ENCODE measurements around the gene ARSB.
"Not testable (repeated sequence)": the region's sequence is repeated elsewhere in the genome, so short reads cannot be mapped to it uniquely, and the experiment has no call there.

Gene ARSB

DNA sequence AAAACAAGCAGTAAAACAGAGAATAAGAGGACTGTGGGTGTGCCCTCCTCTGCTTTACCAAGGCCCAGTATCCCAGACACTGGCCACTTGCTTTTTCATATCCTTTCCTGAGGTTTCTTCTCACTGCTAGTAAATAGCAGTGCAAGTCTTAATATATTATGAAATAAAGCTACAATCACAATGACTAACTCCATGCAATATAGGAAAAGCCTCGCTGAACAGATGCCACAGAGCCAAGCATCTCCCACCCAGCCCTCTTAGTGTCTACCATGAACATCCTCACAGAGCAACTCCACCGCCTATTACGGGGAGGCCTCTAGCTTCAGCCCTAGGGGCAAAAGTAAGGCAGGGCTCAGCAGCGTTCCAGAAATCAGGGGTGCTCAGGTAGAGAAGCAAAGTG lies 205.8 kb downstream of the ARSB start:
- DNase-seq (ENCODE audit: low read depth) = no peak

DNA sequence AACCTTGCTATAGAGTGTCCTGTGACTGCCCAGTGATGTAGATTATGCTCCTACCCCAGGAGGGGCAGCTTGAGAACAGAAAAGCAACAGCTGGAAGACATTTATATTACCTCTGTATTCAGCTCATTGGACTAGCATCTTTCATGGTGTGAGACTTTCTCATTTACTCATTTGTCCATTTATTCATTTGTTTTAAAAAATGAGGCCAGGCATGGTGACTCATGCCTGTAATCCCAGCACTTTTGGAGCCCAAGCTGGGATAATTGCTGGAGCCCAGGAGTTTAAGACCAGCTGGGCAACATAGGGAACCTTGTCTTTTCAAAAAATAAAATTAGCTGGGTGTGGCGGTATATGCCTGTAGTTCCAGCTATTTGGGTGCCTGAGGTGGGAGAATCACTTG lies 206.6 kb downstream of the ARSB start:
- no peak for DNase-seq (ENCODE audit: low read depth)

DNA sequence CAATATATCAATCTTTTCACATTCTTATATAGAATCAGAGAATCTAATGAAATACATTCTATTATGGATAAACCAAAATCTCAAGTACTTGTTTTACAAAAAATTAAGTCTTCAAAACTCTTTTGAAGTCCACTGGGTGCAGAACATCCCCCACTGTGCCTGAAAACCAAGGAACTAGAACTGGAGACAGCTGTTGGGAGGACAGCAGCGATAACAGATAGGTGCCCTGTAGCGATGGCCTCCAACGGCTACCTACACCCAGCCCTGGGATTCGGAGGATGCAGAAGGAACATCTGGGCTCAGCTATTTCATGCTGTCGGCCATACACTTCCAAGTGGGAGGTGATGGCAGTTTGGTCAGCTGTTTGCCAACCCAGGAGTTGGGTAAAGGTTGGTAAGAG lies 207.2 kb downstream of the ARSB start:
- DNase-seq (ENCODE audit: low read depth) = no peak

DNA sequence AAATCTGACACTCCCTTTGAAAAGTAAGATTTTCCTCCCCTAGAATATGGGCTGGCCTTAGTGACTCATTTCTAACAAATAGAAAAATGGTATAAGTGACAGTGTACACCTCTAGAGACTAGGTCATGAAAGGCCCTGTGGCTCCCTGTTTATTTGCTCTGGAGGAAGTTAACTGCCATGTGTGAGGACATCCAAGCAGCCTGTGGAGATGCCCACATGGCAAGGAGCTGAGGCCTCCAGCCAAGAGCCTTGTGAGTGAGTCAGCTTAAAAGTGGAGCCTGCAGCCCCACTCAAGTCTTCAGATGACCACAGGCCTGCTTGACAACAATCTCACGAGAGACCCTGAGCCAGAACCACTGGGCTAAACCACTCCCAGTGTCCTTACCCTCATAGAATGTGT lies 208.5 kb downstream of the ARSB start:
- no peak for DNase-seq (ENCODE audit: low read depth)

DNA sequence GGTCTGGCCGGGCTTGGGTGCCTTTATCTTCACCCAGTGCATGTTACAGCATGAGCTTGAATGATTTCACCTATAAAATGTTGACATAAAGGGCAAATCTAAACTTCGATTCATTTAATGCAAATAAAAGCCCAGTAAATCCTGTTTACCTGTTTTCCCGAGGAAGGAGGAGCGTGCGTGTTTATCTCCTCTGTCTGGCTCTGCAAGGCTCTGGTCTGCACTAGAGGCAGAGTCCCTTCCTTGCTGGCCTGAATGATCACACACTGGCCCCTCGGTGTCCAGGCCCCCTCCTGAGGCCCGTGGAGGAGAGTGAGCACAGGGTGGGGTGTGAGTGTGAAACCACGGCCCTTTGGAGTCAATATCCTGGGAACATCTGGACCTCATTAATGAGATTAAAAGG lies 211.5 kb downstream of the ARSB start:
- DNase-seq (ENCODE audit: low read depth) = no peak

DNA sequence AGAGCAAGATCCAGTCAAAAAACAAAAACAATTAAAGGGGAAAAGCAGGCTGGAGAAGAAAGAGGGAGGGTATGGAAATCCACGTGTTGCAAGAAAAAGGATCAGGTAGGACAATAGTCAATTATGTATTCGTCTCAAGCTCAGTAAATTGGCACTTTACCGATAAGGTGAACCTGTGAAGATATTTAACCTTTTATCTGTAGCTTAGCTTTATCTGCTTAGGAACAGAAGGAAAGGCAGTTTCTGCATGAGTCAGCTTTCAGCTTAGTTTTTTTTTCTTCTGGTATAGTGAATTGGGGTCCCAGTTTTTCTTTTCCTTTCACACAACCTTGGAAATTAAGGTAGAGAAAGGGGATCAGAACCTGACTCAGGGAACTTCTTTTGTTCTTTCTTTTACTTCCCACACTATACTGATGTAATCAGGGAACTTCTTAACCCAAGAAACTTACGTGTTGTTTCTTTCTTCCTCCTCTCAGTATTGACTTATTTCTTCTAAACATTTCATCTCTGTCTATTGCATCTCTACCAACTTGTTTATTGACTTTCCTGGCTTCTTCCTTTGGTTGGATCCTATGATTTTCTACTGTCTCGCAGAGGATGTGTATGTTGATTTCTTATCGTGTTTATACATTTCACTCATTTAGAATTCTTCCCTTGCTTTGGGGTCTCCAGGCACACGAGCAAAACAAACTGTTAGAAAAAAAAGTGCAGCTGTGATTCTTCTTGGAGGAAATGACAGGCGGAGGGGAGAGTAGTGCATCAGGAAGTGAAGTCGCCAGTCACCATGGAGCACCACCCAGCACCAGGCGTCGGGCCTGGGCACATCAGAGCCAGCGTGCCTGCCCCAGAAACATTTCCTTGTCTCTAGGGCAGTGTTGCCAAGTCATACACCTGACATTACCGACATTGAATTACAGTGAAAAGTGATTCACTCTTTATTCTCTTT lies 213.6 kb downstream of the ARSB start:
- DNase-seq (ENCODE audit: low read depth) = no peak

DNA sequence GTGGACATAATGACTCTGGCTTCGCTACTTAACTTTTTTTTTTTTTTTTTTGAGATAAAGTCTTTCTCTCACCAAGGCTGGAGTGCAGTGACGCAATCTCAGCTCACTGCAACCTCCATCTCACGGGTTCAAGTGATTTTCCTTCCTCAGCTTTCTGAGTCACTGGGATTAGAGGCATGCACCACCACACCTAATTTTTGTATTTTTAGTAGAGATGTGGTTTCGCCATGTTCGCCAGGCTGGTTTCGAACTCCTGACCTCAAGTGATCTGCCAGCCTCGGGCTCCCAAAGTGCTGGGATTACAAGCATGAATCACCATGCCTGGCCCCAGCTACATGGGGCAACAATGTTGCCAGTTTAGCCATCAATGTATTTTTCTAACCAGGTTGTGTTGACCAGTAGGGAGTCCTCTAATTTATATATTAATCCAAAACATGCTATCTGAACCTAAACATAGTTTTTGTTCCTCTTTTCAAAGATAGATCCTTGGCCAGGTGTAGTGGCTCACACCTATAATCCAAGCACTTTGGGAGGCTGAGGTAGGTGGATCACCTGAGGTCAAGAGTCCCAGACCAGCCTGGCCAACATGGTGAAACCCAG lies 216.2 kb downstream of the ARSB start:
- no peak for DNase-seq (ENCODE audit: low read depth)

DNA sequence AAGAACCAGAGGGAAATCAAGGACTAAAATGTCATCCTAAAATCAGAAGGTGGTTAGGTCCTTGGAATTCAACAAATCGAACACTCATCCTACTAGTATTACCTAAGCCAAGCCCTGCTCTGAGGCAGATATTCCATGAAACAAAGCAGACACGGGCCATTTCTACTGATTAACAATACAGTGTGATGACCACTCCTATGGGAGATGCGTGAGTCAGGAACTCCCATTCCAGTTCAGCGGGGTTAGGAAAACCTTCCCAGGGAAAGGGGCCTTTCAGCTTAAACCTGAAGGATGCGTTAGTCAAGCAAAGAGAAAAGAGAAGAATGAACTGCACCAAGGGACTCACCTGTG lies 218.7 kb downstream of the ARSB start:
- no peak for DNase-seq (ENCODE audit: low read depth)

DNA sequence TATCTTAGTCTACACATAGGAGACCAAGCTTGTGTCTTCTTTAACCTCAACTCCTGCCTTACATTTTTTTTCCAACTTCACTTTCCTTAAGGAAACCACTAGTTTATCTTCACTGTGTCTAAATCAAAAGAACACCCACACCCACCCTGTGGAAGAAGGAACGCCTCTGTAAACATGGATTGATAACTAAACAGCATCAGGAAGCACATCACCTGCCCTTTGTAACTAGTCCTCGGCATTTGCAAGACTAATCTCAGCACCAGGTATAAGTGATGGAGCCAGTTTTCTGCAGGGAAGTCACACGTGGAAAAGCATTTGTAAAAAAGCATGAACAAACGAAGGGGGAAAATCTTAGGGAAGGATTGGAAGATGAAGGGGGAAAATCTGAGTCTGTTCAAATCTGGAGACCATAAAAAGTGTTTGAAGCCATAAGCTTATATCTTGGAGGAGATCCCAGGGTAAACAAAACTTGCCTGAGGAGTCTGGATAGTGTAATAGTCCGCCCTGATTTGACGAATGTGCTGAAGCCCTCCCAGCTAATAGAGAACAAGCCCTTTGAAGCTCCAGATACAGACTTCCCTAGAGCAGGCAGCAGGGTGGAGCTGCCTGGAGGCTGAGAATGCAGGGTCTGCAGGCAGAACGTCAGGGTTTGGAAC lies 219.2 kb downstream of the ARSB start:
- no peak for DNase-seq (ENCODE audit: low read depth)

DNA sequence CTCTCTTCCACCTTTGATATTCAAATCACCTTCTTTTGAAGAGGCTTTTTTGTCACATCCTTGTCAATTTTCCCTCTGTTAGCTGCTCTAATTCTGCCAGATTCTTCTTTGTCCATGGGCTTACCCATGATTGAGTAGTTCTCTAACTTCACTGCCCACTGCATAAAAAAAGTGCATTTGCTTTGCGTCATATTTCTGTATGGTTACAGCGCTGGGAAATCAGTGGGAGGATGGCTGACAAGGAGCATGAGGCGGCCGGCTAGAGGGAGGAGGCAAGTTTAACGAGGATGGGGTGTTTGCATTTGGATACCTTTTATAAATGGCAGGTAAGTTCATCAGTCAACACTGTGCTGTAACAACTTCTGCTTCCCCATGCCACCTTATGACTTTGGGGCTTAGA lies 220.0 kb downstream of the ARSB start:
- DNase-seq (ENCODE audit: low read depth) = no peak

DNA sequence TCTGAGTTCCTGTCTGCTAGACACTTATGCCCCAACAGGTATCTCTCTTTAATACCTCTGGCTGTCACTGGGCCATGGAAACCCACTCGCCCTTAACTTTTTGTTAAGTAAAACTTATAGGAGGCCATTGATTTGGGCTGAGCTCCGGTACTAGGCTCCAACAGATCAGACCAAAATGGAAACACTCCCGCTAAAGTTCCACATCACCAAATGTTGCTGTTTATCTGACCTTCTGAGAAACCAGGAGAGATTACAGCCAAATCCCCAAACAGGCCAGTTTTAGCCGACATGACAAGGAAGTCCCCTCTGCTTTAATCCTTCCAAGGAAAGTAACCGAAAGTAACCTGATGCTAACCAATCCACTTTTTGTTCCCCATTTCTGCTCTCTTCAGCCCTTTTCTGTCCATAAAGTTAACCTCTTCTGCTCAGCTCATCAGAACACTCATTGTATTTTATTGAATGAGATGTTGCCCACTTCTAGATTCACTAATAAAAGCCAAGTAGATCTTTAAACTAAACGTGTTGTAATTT lies 221.4 kb downstream of the ARSB start:
- no peak for DNase-seq (ENCODE audit: low read depth)

DNA sequence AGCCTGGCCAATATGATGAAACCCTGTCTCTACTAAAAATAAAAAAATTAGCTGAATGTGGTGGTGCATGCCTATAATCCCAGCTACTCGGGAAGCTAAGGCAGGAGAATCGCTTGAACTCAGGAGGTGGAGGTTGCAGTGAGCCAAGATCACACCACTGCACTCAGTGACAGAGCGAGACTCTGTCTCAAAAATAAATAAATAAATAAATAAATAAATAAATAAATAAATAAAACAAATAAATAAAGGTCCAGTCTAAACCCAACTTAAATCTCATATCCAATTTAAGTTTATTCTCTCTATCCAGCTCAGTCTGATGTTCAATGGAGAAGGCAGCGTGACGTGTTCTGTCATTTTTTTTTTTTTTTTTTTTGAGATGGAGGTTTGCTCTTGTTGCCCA lies 222.4 kb downstream of the ARSB start:
- DNase-seq (ENCODE audit: low read depth) = not testable (repeated sequence)

DNA sequence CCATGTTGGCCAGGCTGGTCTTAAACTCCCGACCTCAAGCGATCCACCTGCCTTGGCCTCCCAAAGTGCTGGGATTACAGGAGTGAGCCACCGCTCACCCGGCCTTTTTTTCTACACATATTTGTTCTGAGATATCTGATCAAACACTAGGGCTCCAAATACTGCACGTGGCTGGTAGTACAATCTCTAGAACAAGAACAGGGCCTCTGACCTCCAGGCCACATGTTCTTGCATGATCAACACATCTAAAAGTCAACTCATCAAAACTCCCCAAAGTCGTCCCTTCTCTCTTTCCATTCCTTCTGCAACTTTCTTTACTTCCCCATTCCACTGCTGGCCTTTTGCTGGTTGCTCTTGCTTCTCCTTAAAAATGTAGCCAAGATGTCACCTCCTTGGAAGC lies 223.3 kb downstream of the ARSB start:
- DNase-seq (ENCODE audit: low read depth) = no peak

DNA sequence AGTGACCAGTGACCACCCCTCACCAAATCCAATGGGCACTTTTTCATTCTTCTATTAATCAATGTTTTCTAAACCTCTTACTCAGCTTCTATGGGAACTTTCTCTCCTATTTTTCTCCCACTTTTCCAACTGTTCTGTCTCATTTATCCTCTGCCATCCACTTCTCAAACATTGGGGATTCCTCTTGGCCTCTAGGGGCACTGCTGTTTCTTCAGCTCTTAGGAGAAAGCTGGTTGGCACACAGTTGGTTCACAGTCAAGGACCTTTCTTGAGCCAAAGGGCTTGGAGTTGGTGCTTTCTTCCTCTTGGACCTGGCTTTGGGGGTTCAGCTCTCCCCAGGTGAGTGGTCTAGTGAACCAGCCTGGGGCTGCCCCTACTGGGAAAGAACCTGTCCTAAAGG lies 224.3 kb downstream of the ARSB start:
- DNase-seq (ENCODE audit: low read depth) = no peak

DNA sequence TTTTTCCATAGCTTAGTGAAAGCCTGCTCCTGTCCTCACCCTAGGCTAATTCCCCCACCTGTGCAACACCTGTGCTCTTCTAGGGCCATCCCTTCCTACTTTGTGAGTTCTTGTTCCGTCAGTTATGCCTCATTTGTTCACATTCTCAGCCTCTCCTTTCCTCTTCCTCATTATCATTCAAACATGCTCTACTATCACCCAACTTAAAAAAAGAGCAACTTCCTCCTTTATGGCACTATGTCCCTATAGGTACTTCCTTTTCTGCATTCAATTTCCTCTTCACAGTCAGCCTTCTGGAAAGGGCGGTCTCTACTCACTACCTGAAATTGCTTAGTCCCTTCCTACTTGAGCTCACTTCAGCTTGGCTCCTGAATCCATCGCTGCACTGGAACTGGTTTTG lies 224.7 kb downstream of the ARSB start:
- DNase-seq (ENCODE audit: low read depth) = no peak

DNA sequence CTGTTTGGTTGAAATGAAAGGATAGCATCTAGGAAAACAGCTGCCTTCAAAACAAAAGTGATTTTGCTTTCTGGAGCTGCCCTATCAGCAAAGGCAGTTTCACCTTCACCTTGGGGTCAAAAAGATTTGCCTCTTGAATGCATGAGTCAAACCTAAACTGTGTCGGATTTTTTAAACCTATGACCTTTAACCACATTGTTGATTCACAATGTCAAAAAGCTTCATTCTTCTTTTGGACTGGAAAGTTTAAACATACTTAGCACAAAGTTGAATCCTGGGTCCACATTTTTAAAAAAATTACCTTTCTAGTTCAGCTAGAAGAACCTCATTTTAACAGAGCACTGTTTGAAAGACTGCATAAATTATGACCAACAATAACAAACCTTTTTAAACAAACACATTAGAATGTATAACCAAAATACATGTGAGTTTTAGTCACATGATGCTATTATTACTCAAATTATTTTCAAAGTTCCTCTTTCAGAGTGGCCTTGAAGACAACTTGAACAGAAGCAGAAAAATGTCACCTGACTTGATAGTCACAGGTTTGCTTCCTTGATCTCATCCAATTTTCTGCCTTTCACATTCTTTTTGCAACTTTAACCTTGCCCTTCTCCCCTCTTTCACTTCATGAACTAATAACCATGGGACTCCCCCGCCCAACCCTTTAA lies 226.8 kb downstream of the ARSB start:
- DNase-seq (ENCODE audit: low read depth) = no peak

DNA sequence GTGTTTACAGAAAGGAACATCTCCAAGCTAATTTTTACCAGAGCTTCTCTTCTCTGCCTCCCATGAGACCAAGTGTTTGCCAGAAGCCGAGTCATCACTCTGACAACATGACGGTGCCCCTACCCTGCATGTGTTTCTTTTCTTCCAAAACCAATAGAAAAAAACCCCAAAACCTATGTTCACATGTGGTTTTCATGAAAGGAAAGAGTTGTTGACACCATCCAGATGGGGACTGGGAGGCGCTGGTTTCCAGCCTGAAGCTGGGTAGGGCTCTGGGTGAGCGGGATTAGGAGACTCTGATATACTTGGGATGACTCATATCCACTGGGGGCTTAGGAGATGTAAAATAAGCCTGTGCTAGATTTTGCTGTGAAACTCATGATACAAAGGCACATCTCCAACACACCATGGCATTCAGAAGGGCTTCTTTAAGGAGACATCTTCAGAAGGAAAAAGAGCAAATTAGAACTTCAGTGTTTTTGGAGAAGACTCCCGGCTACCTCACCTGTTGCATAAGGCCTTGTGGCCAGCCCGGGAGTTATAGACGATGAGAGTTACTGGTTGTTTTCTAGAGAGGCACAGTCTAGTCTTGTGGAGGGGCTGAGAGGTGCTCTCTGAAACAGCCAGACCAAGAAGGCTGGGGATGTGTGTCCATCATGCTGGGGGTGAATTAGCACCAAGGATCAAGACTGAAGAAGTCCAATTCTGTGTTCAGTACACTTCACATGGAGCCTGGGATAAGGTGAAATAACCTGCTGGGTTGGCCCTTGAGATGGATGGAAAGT lies 227.6 kb downstream of the ARSB start:
- DNase-seq (ENCODE audit: low read depth) = no peak

DNA sequence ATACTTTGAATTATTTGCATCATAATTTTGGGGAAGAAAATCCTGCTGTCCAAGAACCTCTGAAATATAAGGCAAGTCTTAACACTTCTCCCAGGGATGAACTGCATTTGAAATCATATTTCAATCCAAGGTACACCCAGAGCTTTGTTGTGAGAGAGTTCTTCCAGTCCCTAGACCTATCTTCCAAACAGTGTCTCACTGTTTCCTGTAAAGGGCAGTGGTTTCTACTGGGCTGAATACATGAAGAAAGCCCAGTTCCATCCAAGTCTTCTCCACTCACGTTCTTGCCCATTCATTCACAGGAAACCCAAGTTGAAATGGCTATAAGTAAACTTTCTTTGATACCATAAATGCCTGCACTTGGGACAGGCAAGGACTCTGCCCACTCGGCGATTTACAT lies 228.3 kb downstream of the ARSB start:
- no peak for DNase-seq (ENCODE audit: low read depth)

DNA sequence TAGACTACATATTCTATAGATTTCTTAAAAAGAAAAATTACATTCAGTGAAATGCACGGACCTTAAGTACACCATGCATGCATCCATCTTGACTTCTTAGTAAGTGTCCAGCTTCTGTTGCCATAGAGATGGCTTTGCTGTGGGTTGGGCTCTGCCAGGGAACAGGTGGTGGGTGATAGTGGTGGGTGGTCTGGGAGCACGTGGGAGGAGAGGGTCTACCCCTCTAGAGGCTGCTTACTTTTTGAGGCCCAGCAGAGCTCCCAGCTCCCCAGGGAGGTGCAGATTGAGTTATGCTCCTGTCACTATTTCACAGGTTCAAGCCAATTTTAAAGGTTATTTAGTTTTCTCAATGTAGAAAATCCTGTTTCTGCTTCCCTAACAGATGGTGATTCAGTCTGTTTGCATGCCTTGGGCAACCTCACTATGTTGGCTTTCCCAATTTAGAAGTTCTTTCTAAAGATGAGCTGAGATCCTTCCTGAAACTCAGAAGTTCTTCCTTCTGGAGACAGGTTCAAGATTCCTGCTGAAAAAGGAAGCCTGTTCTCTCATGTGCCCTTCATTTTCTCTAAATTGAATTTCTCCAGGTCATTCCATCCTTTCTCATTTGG lies 229.2 kb downstream of the ARSB start:
- no peak for DNase-seq (ENCODE audit: low read depth)

DNA sequence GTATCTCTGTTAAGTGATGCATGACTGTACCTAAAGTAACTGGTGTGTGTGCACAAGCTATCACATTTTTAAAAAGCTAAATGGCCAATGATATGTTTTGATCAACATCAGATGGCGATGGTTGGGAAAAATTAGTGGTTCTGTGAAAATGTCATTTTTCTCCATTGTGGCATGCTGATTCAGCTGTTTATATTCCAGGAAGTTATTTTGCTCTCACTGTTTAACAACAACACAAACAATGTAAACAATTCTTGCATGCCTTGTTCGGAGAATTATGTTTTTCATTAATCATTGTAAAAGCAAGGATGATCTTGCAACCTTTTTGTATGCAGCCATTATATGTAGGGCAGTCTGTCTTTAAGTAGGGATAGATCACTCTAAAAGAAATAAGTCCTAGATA lies 230.5 kb downstream of the ARSB start:
- no peak for DNase-seq (ENCODE audit: low read depth)

DNA sequence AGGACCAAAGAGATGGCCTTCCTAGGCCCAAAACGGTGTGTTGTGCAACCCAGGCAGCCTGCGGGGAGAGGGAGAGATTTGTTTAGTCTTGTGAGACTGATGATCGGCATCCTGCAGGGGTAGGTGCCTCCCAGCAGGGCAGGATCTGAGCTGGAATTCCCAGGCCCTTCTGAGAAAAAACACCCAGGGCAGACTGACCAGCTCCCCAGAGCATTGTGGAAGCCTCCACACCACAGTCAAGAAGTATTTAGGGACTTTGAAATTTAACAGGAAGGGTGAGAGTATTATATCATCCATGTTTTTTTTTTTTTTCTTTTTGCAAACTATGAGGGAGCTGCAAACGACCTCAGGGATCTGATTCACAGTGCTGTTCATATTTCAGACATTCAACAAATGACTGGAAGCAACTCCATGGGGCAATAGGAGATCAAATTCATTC lies 232.0 kb downstream of the ARSB start:
- no peak for DNase-seq (ENCODE audit: low read depth)
